Transverse colon (tissue), 4 donors: ENCODE data around the gene C1orf167. TPM values are rescaled to one million over a fixed set of nuclear protein-coding genes. Genes with fewer than 3 reads are reported as not detected.

ENCODE experiments used
- DNase-seq: peaks from one replicate; pipeline ENCODE4 v3.0.0-alpha.2; 2019
- H3K27ac ChIP-seq, 4 donors: fragments of 200-600 bp; sonication (generic); 2 replicates each; pipeline ENCODE4 v1.5.1; 2016 to 2018; ENCODE audit warnings: inconsistent platforms in 4 of 4
- H3K27me3 ChIP-seq: fragments of 200-600 bp; sonication (generic); 2 replicates; pipeline ENCODE4 v1.5.1; 2017; ENCODE audit warnings: inconsistent platforms
- H3K36me3 ChIP-seq, 4 donors: fragments of 200-600 bp; sonication (generic); 2 replicates each; pipeline ENCODE4 v1.5.1; 2017 to 2019; ENCODE audit warnings: inconsistent platforms in 4 of 4
- H3K4me1 ChIP-seq, 4 donors: fragments of 200-600 bp; sonication (generic); 2 replicates each; pipeline ENCODE4 v1.5.1; 2017 to 2020; ENCODE audit warnings: inconsistent platforms in 4 of 4
- H3K4me3 ChIP-seq, 4 donors: fragments of 200-600 bp; sonication (generic); 1 replicate in 1 of 4; 2 replicates in 3 of 4; pipeline versions ENCODE4 v1.5.1 to v1.6.1; 2017 to 2019; ENCODE audit warnings: inconsistent platforms in 4 of 4
- H3K9me3 ChIP-seq, 2 donors: fragments of 200-600 bp; sonication (generic); 2 replicates each; pipeline ENCODE4 v1.5.1; 2017 to 2019; ENCODE audit warnings: inconsistent platforms in 2 of 2
- CTCF ChIP-seq, 5 experiments: fragments of 200-600 bp in 3 of 5; fragments of 450-650 bp in 2 of 5; sonication (generic) in 3 of 5; IDR thresholded peaks; 1 replicate in 2 of 5; 2 replicates in 3 of 5; pipeline ENCODE4 v1.5.1; 2016 to 2017; ENCODE audit warnings: antibody characterized with exemption in 5 of 5, inconsistent platforms in 3 of 5, mild to moderate bottlenecking in 2 of 5, moderate library complexity in 1 of 5
- EP300 ChIP-seq: sonication (generic); formaldehyde crosslinking; IDR thresholded peaks from one replicate; pipeline ENCODE4 v1.6.1; 2017; ENCODE audit warnings: antibody characterized with exemption, low read depth
- POLR2A ChIP-seq: fragments of 450-650 bp; IDR thresholded peaks from one replicate; pipeline ENCODE4 v1.6.1; 2016; ENCODE audit warnings: antibody characterized with exemption, mild to moderate bottlenecking, moderate library complexity
- POLR2AphosphoS5 ChIP-seq, 3 donors: sonication (generic); formaldehyde crosslinking; IDR thresholded peaks; one replicate each; pipeline ENCODE4 v1.6.1; 2016; ENCODE audit warnings: antibody characterized with exemption in 3 of 3
- WGBS, 2 donors: methylation state at CpG; one replicate each; pipeline ENCODE4 v1.1.5; 2018; ENCODE audit warnings: low coverage in 1 of 2; 5-methylcytosine and 5-hydroxymethylcytosine counted together
- in situ Hi-C, 4 donors: fragments of 200-750 bp; cut with MboI; loops; one replicate each; pipeline versions ENCODE4 v1.15.0 to v1.15.1; 2017; ENCODE audit warnings: low sequenced_read_pairs in 3 of 4, low pct_ligation_motif_present in 1 of 4, low pct_unique_long_range_greater_than_20kb in 1 of 4
- intact Hi-C: fragments of 100-400 bp; cut with DNase I; formaldehyde crosslinking; loops from one replicate; pipeline ENCODE4 v1.15.1; 2023; ENCODE audit warnings: low total_unique reads
- total RNA-seq, 4 donors: library from RNA; depleted of rRNA; stranded (reverse); fragments of >200 nt; gene quantifications; one replicate each; pipeline ENCODE4 v1.1.0, GENCODE V29; 2016

Gene C1orf167
- total RNA-seq, 4 donors from 2014 or later: 0.48 TPM; not detected in 3

GRCh38 chr1:11833497-11833896 is 71.5 kb downstream of the C1orf167 start:
- no peaks in the 10 kb centered on the region for H3K9me3 ChIP-seq
- in situ Hi-C loops (loop anchor here in 3 of 4 donors (25.0 kb wide), 1 partner anchor 129 kb away; no protein-coding TSS in a partner anchor), intact Hi-C loops (no loop called here)
- no peaks in the 10 kb centered on the region for H3K4me1 ChIP-seq
- H3K4me3 ChIP-seq: no peak overlapping the region
- DNase-seq: no peak
- no peaks in the 10 kb centered on the region for H3K27me3 ChIP-seq
- peaks cover 0 to 74% (median 19%) of the 10 kb centered on the region in 4 donors for H3K36me3 ChIP-seq
- TF ChIP-seq EP300 (no peak), CTCF (IDR thresholded peaks at IDR 0.05) (no peak), POLR2AphosphoS5 (IDR thresholded peaks at IDR 0.05) (no peak), POLR2A (no peak)
- WGBS, 2 donors: 87 to 96% methylated on average over 4 to 8 of the region's 8 CpGs
- H3K27ac ChIP-seq: no peak overlapping the region

- no peak for DNase-seq
- in situ Hi-C loops (loop anchor here in 3 of 4 donors (25.0 kb wide), 1 partner anchor 128 kb away; no protein-coding TSS in a partner anchor), intact Hi-C loops (no loop called here)
- H3K9me3 ChIP-seq: no peaks in the 10 kb centered on the region
- TF ChIP-seq CTCF (IDR thresholded peaks at IDR 0.05) (no peak), EP300 (no peak), POLR2AphosphoS5 (IDR thresholded peaks at IDR 0.05) (no peak), POLR2A (no peak)
- WGBS, 2 donors: 91 to 100% methylated on average over 1 to 13 of the region's 13 CpGs
- peaks cover 0 to 76% (median 19%) of the 10 kb centered on the region in 4 donors for H3K36me3 ChIP-seq
- no peak overlapping the region for H3K4me3 ChIP-seq
- no peaks in the 10 kb centered on the region for H3K27me3 ChIP-seq
- no peaks in the 10 kb centered on the region for H3K4me1 ChIP-seq
- no peak overlapping the region for H3K27ac ChIP-seq
Measured at GRCh38 chr1:11833900-11834299, 71.9 kb downstream of the C1orf167 start.

GRCh38 chr1:11835441-11836225 is 73.6 kb downstream of the C1orf167 start:
- no peak overlapping the region for H3K27ac ChIP-seq
- peaks cover 0 to 78% (median 19%) of the 10 kb centered on the region in 4 donors for H3K36me3 ChIP-seq
- in situ Hi-C loops (loop anchor here in 3 of 4 donors (25.0 kb wide), 1 partner anchor 127 kb away; no protein-coding TSS in a partner anchor), intact Hi-C loops (loop anchor here (5.0 kb wide), 2 partner anchors 57 to 72 kb away; no protein-coding TSS in a partner anchor)
- no peak for TF ChIP-seq EP300
- no peak for TF ChIP-seq POLR2A
- TF ChIP-seq POLR2AphosphoS5 (IDR thresholded peaks at IDR 0.05): no peak
- TF ChIP-seq CTCF (IDR thresholded peaks at IDR 0.05): no peak
- no peaks in the 10 kb centered on the region for H3K4me1 ChIP-seq
- H3K27me3 ChIP-seq: no peaks in the 10 kb centered on the region
- no peak overlapping the region for H3K4me3 ChIP-seq
- WGBS, 2 donors: 92 to 100% methylated on average over 6 to 28 of the region's 28 CpGs
- no peaks in the 10 kb centered on the region for H3K9me3 ChIP-seq
- no peak for DNase-seq

- Histone ChIP-seq H3K36me3 (peaks cover 0 to 85% (median 24%) of the 10 kb centered on the region in 4 donors), H3K4me1 (no peaks in the 10 kb centered on the region), H3K9me3 (no peaks in the 10 kb centered on the region), H3K27ac (no peak overlapping the region), H3K4me3 (no peak overlapping the region), H3K27me3 (no peaks in the 10 kb centered on the region)
- intact Hi-C loops (loop anchor here (5.0 kb wide), 2 partner anchors 55 to 70 kb away; no protein-coding TSS in a partner anchor), in situ Hi-C loops (loop anchor here in 3 of 4 donors (25.0 kb wide), 1 partner anchor 125 kb away; no protein-coding TSS in a partner anchor)
- DNase-seq: no peak
- no peak for TF ChIP-seq CTCF (IDR thresholded peaks at IDR 0.05)
- no peak for TF ChIP-seq EP300
- no peak for TF ChIP-seq POLR2A
- TF ChIP-seq POLR2AphosphoS5 (IDR thresholded peaks at IDR 0.05): no peak
- WGBS, 2 donors: 92 to 100% methylated on average over 2 to 36 of the region's 36 CpGs
Measured at GRCh38 chr1:11836955-11837766, 75.2 kb downstream of the C1orf167 start.
